GM23338 (cell line): ENCODE measurements around the gene CORO7. TPM values are rescaled to one million over a fixed set of nuclear protein-coding genes. Genes with fewer than 3 reads are reported as not detected.
A peak's percentile ranks its signal among the peaks of the same experiment; 100 is the strongest.

Source experiments
- ATAC-seq: fragments of 200-7000 bp; cut with Tn5 transposase; 3 replicates; pipeline ENCODE4 v1.9.1; 2020
- DNase-seq: peaks from one replicate; pipeline ENCODE4 v3.0.0-alpha.2; 2015; ENCODE audit warnings: low spot score
- H2AFZ ChIP-seq: fragments of 200-600 bp; sonication (generic); 2 replicates; pipeline ENCODE4 v1.8.0; 2016; ENCODE audit warnings: antibody characterized with exemption, mild to moderate bottlenecking, moderate library complexity
- H3F3A ChIP-seq: fragments of 200-600 bp; sonication (generic); replicated peaks from 2 replicates; pipeline ENCODE4 v1.8.0; 2017; ENCODE audit warnings: antibody characterized with exemption, mixed run types, low read depth
- H3K27ac ChIP-seq: fragments of 200-600 bp; sonication (generic); 2 replicates; pipeline ENCODE4 v1.6.1; 2016; ENCODE audit warnings: low read depth
- H3K27me3 ChIP-seq: fragments of 200-600 bp; sonication (generic); 2 replicates; pipeline ENCODE4 v1.8.0; 2016; ENCODE audit warnings: mild to moderate bottlenecking, mixed run types, moderate library complexity; ENCODE audit not compliant: insufficient read depth
- H3K36me3 ChIP-seq: fragments of 200-600 bp; sonication (generic); 2 replicates; pipeline ENCODE4 v1.8.0; 2016; ENCODE audit warnings: mild to moderate bottlenecking; ENCODE audit not compliant: insufficient read depth
- H3K4me1 ChIP-seq: fragments of 200-600 bp; sonication (generic); 2 replicates; pipeline ENCODE4 v1.8.0; 2016; ENCODE audit warnings: mild to moderate bottlenecking, moderate library complexity; ENCODE audit not compliant: insufficient read depth
- H3K4me2 ChIP-seq: fragments of 200-600 bp; sonication (generic); 2 replicates; pipeline ENCODE4 v1.7.1; 2017; ENCODE audit warnings: mixed run types
- H3K4me3 ChIP-seq: fragments of 200-600 bp; sonication (generic); 2 replicates; pipeline ENCODE4 v1.6.1; 2016; ENCODE audit warnings: mixed run types
- H3K79me2 ChIP-seq: fragments of 200-600 bp; sonication (generic); replicated peaks from 2 replicates; pipeline ENCODE4 v1.8.0; 2017; ENCODE audit warnings: mild to moderate bottlenecking; ENCODE audit not compliant: insufficient read depth
- H3K9me2 ChIP-seq: fragments of 200-600 bp; sonication (generic); 2 replicates; pipeline ENCODE4 v1.8.0; 2017; ENCODE audit not compliant: insufficient read depth
- H4K20me1 ChIP-seq: fragments of 200-600 bp; sonication (generic); replicated peaks from 2 replicates; pipeline ENCODE4 v1.8.0; 2017; ENCODE audit warnings: mild to moderate bottlenecking; ENCODE audit not compliant: insufficient read depth
- H3K27ac Mint-ChIP-seq: 2 replicates; pipeline ENCODE4 v1.8.0; 2020; ENCODE audit warnings: inconsistent platforms, mild to moderate bottlenecking, moderate library complexity, mixed read lengths
- H3K27me3 Mint-ChIP-seq: 3 replicates; pipeline ENCODE4 v1.8.0; 2022; ENCODE audit warnings: low read depth, mild to moderate bottlenecking, moderate library complexity, mixed read lengths, inconsistent platforms; ENCODE audit not compliant: insufficient read depth, poor library complexity
- H3K36me3 Mint-ChIP-seq: 3 replicates; pipeline ENCODE4 v1.8.0; 2021; ENCODE audit warnings: low read depth, mild to moderate bottlenecking, inconsistent platforms, moderate library complexity, mixed read lengths
- H3K4me1 Mint-ChIP-seq: 3 replicates; pipeline ENCODE4 v1.8.0; 2020; ENCODE audit warnings: mild to moderate bottlenecking, inconsistent platforms, mixed read lengths
- H3K4me3 Mint-ChIP-seq: 3 replicates; pipeline ENCODE4 v1.8.0; 2021; ENCODE audit warnings: moderate library complexity, mild to moderate bottlenecking, inconsistent platforms, mixed read lengths
- H3K9me3 Mint-ChIP-seq: 3 replicates; pipeline ENCODE4 v1.8.0; 2020; ENCODE audit warnings: moderate library complexity, mild to moderate bottlenecking, inconsistent platforms, mixed read lengths
- CREB1 ChIP-seq: fragments of 250-450 bp; sonication (Bioruptor Pico); IDR thresholded peaks from 2 replicates; pipeline ENCODE4 v1.5.0; 2020; ENCODE audit warnings: low read depth, mild to moderate bottlenecking, moderate library complexity
- CTCF ChIP-seq, 2 experiments: fragments of 200-600 bp in 1 of 2; sonication (generic) in 1 of 2; conservative IDR thresholded peaks; 2 replicates each; pipeline versions ENCODE4 v1.5.1 to v1.6.1; 2016 to 2017; ENCODE audit warnings: antibody characterized with exemption in 2 of 2, low read depth in 2 of 2, mild to moderate bottlenecking in 2 of 2, moderate library complexity in 1 of 2
- EZH2 ChIP-seq: fragments of 200-600 bp; sonication (generic); IDR thresholded peaks from one replicate; pipeline ENCODE4 v1.8.0; 2017; ENCODE audit warnings: antibody characterized with exemption, mild to moderate bottlenecking, low read depth; ENCODE audit not compliant: unreplicated experiment
- EZH2phosphoT487 ChIP-seq: fragments of 200-600 bp; sonication (generic); IDR thresholded peaks from one replicate; pipeline ENCODE4 v1.8.1; 2018; ENCODE audit warnings: antibody characterized with exemption; ENCODE audit not compliant: unreplicated experiment
- JUNB ChIP-seq: IDR thresholded peaks from one replicate; pipeline ENCODE4 v1.6.1; 2016; ENCODE audit warnings: antibody characterized with exemption; ENCODE audit not compliant: unreplicated experiment
- NANOG ChIP-seq: IDR thresholded peaks from 2 replicates; pipeline ENCODE4 v1.6.1; 2016; ENCODE audit warnings: antibody characterized with exemption, borderline replicate concordance
- POLR2AphosphoS5 ChIP-seq: IDR thresholded peaks from 2 replicates; pipeline ENCODE4 v1.6.1; 2016; ENCODE audit warnings: antibody characterized with exemption, low read depth
- STAT1 ChIP-seq: IDR thresholded peaks from one replicate; pipeline ENCODE4 v1.6.1; 2016; ENCODE audit warnings: antibody characterized with exemption; ENCODE audit not compliant: unreplicated experiment
- ZNF114 ChIP-seq: fragments of 250-450 bp; sonication (Bioruptor Pico); IDR thresholded peaks from 2 replicates; pipeline ENCODE4 v1.5.0; 2020; ENCODE audit warnings: mild to moderate bottlenecking, moderate library complexity
- ZNF331 ChIP-seq: fragments of 250-450 bp; sonication (Bioruptor Pico); IDR thresholded peaks from 2 replicates; pipeline ENCODE4 v1.5.0; 2020; ENCODE audit warnings: low read depth, mild to moderate bottlenecking, moderate library complexity
- polyA plus RNA-seq: library from polyadenylated mRNA; unstranded; fragments of >200 nt; fragmentation: Nextera tagmentation; extraction: Ambion mirVana; gene quantifications from 2 replicates; pipeline ENCODE4 v1.2.1, GENCODE V29; 2016
- total RNA-seq: library from RNA; depleted of rRNA; stranded (reverse); fragments of >200 nt; shearing (Covaris generic); gene quantifications from 2 replicates; pipeline ENCODE4 v1.2.3, GENCODE V29; 2014
- TF ChIP-seq, protein P1 (sequence below): fragments of 250-450 bp; sonication (Bioruptor Pico); IDR thresholded peaks from 2 replicates; pipeline ENCODE4 v1.5.0; 2020; ENCODE audit warnings: mild to moderate bottlenecking, moderate library complexity
- TF ChIP-seq, protein P2 (sequence below): IDR thresholded peaks from 2 replicates; pipeline ENCODE4 v1.6.1; 2016; ENCODE audit warnings: antibody characterized with exemption
- TF ChIP-seq, protein P3 (sequence below): IDR thresholded peaks from one replicate; pipeline ENCODE4 v1.6.1; 2018; ENCODE audit warnings: antibody characterized with exemption; ENCODE audit not compliant: unreplicated experiment

CORO7 gene
- total and polyA plus RNA-seq, 2 experiments from 2014 or later: 14.2 to 46.4 TPM

DNA sequence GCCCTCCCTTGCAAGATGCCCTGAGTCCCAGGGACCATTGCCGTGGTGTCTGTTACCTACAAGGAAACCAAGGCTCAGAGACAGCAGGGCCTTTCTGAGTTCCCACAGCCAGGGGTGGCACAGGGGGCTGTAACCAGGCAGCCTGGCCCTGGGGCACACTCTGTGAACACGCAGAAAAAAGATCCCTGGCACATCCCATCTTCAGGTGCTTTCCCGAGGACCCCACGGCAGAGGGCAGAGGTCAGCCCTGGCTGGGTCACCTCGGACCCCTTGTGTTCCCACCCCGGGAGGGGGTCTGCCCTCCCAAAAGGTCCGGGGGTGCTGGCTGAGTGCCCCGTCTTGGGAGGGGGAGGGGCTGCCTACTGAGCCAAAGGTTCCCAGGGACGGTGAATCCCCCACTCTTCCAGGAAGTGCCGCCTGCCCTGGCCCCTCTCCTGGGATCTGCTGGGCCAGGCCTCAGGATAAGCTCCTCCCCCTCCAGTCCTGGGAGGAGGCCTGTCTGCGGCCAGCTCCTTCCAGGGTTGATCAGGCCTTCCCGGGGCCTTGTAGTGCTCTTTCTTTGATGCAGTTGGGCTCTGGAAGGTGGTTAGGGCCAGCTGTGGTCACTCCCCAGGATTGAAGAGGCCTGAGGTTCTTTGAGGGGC is 92.4 kb downstream of the CORO7 start:
- TF ChIP-seq ZNF114: no peak
- TF ChIP-seq CREB1 (CRISPR knock-in tag): no peak
- TF ChIP-seq, protein P1, sequence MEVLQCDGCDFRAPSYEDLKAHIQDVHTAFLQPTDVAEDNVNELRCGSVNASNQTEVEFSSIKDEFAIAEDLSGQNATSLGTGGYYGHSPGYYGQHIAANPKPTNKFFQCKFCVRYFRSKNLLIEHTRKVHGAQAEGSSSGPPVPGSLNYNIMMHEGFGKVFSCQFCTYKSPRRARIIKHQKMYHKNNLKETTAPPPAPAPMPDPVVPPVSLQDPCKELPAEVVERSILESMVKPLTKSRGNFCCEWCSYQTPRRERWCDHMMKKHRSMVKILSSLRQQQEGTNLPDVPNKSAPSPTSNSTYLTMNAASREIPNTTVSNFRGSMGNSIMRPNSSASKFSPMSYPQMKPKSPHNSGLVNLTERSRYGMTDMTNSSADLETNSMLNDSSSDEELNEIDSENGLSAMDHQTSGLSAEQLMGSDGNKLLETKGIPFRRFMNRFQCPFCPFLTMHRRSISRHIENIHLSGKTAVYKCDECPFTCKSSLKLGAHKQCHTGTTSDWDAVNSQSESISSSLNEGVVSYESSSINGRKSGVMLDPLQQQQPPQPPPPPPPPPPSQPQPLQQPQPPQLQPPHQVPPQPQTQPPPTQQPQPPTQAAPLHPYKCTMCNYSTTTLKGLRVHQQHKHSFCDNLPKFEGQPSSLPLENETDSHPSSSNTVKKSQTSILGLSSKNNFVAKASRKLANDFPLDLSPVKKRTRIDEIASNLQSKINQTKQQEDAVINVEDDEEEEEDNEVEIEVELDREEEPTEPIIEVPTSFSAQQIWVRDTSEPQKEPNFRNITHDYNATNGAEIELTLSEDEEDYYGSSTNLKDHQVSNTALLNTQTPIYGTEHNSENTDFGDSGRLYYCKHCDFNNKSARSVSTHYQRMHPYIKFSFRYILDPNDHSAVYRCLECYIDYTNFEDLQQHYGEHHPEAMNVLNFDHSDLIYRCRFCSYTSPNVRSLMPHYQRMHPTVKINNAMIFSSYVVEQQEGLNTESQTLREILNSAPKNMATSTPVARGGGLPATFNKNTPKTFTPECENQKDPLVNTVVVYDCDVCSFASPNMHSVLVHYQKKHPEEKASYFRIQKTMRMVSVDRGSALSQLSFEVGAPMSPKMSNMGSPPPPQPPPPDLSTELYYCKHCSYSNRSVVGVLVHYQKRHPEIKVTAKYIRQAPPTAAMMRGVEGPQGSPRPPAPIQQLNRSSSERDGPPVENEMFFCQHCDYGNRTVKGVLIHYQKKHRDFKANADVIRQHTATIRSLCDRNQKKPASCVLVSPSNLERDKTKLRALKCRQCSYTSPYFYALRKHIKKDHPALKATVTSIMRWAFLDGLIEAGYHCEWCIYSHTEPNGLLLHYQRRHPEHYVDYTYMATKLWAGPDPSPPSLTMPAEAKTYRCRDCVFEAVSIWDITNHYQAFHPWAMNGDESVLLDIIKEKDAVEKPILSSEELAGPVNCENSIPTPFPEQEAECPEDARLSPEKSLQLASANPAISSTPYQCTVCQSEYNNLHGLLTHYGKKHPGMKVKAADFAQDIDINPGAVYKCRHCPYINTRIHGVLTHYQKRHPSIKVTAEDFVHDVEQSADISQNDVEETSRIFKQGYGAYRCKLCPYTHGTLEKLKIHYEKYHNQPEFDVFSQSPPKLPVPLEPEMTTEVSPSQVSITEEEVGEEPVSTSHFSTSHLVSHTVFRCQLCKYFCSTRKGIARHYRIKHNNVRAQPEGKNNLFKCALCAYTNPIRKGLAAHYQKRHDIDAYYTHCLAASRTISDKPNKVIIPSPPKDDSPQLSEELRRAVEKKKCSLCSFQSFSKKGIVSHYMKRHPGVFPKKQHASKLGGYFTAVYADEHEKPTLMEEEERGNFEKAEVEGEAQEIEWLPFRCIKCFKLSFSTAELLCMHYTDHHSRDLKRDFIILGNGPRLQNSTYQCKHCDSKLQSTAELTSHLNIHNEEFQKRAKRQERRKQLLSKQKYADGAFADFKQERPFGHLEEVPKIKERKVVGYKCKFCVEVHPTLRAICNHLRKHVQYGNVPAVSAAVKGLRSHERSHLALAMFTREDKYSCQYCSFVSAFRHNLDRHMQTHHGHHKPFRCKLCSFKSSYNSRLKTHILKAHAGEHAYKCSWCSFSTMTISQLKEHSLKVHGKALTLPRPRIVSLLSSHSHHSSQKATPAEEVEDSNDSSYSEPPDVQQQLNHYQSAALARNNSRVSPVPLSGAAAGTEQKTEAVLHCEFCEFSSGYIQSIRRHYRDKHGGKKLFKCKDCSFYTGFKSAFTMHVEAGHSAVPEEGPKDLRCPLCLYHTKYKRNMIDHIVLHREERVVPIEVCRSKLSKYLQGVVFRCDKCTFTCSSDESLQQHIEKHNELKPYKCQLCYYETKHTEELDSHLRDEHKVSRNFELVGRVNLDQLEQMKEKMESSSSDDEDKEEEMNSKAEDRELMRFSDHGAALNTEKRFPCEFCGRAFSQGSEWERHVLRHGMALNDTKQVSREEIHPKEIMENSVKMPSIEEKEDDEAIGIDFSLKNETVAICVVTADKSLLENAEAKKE: no peak
- TF ChIP-seq NANOG: no peak
- TF ChIP-seq EZH2: no peak
- no peak for TF ChIP-seq EZH2phosphoT487
- TF ChIP-seq, protein P2, sequence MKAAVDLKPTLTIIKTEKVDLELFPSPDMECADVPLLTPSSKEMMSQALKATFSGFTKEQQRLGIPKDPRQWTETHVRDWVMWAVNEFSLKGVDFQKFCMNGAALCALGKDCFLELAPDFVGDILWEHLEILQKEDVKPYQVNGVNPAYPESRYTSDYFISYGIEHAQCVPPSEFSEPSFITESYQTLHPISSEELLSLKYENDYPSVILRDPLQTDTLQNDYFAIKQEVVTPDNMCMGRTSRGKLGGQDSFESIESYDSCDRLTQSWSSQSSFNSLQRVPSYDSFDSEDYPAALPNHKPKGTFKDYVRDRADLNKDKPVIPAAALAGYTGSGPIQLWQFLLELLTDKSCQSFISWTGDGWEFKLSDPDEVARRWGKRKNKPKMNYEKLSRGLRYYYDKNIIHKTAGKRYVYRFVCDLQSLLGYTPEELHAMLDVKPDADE: no peak
- no peak for TF ChIP-seq STAT1
- no peak for TF ChIP-seq CTCF (conservative IDR thresholded peaks at IDR 0.05; ENCODE audit: low read depth in 2 of 2)
- TF ChIP-seq ZNF331 (CRISPR knock-in tag): no peak
- TF ChIP-seq POLR2AphosphoS5: no peak
- TF ChIP-seq, protein P3, sequence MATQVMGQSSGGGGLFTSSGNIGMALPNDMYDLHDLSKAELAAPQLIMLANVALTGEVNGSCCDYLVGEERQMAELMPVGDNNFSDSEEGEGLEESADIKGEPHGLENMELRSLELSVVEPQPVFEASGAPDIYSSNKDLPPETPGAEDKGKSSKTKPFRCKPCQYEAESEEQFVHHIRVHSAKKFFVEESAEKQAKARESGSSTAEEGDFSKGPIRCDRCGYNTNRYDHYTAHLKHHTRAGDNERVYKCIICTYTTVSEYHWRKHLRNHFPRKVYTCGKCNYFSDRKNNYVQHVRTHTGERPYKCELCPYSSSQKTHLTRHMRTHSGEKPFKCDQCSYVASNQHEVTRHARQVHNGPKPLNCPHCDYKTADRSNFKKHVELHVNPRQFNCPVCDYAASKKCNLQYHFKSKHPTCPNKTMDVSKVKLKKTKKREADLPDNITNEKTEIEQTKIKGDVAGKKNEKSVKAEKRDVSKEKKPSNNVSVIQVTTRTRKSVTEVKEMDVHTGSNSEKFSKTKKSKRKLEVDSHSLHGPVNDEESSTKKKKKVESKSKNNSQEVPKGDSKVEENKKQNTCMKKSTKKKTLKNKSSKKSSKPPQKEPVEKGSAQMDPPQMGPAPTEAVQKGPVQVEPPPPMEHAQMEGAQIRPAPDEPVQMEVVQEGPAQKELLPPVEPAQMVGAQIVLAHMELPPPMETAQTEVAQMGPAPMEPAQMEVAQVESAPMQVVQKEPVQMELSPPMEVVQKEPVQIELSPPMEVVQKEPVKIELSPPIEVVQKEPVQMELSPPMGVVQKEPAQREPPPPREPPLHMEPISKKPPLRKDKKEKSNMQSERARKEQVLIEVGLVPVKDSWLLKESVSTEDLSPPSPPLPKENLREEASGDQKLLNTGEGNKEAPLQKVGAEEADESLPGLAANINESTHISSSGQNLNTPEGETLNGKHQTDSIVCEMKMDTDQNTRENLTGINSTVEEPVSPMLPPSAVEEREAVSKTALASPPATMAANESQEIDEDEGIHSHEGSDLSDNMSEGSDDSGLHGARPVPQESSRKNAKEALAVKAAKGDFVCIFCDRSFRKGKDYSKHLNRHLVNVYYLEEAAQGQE: no peak
- no peak for TF ChIP-seq JUNB
- Histone ChIP-seq H3K4me3 (0 out of 2 replicates have a peak overlapping the region, but pooled peaks have one; percentile 34), H3K4me2 (peak overlapping the region; percentile 73), H2AFZ (no peak overlapping the region), H4K20me1 (no peaks in the 10 kb centered on the region; the same call in 1 of the 2 replicates), H3K27me3 (no peaks in the 10 kb centered on the region), H3K36me3 (no peaks in the 10 kb centered on the region), H3K79me2 (peaks cover 74% of the 10 kb centered on the region), H3K27ac (0 out of 2 replicates have a peak overlapping the region, but pooled peaks have one; percentile 80), H3K9me2 (no peaks in the 10 kb centered on the region), H3F3A (peaks cover 7% of the 10 kb centered on the region; the same call in 1 of the 2 replicates), H3K4me1 (peaks cover 35% of the 10 kb centered on the region)
- peak overlapping the region; percentile 15; the same call in 1 of the 3 replicates for H3K4me3 Mint-ChIP-seq
- DNase-seq: peak; percentile 87
- peak overlapping the region; percentile 34; the same call in 1 of the 2 replicates for H3K27ac Mint-ChIP-seq
- peaks cover 15% of the 10 kb centered on the region for H3K4me1 Mint-ChIP-seq
- no peaks in the 10 kb centered on the region for H3K9me3 Mint-ChIP-seq
- ATAC-seq: peak; percentile 60
- no peaks in the 10 kb centered on the region for H3K36me3 Mint-ChIP-seq
- H3K27me3 Mint-ChIP-seq: peaks cover 9% of the 10 kb centered on the region
